HL-60 (cell line): Measurements from ENCODE around the gene PELI1.
"Not testable (repeated sequence)": the region's sequence is repeated elsewhere in the genome, so short reads cannot be mapped to it uniquely, and the experiment has no call there.

Experiments used
- DNase-seq, 2 experiments: peaks; one replicate each; pipeline ENCODE4 v3.0.0-alpha.2; 2010 to 2020; ENCODE audit warnings: low read depth in 1 of 2, low spot score in 1 of 2
- H3K27ac ChIP-seq: fragments of 250-450 bp; sonication (Bioruptor Pico); replicated peaks from 2 replicates; pipeline ENCODE4 v1.5.1; 2020; ENCODE audit warnings: mild to moderate bottlenecking, moderate library complexity
- H3K27me3 ChIP-seq: fragments of 250-450 bp; sonication (Bioruptor Pico); 2 replicates; pipeline ENCODE4 v1.5.1; 2021; ENCODE audit warnings: mild to moderate bottlenecking, moderate library complexity; ENCODE audit not compliant: insufficient read depth, poor library complexity, severe bottlenecking
- H3K4me3 ChIP-seq: replicated peaks from 2 replicates; pipeline ENCODE4 v1.5.1; 2011; ENCODE audit warnings: mild to moderate bottlenecking, control low read depth, low read length; ENCODE audit not compliant: insufficient read depth
- CTCF ChIP-seq: IDR thresholded peaks from one replicate; pipeline ENCODE4 v1.5.1; 2011; ENCODE audit warnings: low read length, control low read depth, inconsistent platforms; ENCODE audit not compliant: insufficient read depth
- GABPA ChIP-seq: IDR thresholded peaks from 2 replicates; pipeline ENCODE4 v1.6.1; 2012; ENCODE audit warnings: low read depth
- POLR2AphosphoS5 ChIP-seq: IDR thresholded peaks from 2 replicates; pipeline ENCODE4 v1.6.1; 2012; ENCODE audit warnings: low read depth
- REST ChIP-seq: IDR thresholded peaks from 2 replicates; pipeline ENCODE4 v1.6.1; 2012; ENCODE audit warnings: low read depth; ENCODE audit not compliant: insufficient replicate concordance
- SPI1 ChIP-seq: IDR thresholded peaks from 2 replicates; pipeline ENCODE4 v1.6.1; 2012; ENCODE audit warnings: low read depth, mild to moderate bottlenecking, borderline replicate concordance

PELI1 gene

GRCh38 chr2:64080179-64080578 lies 64.0 kb downstream of the PELI1 start:
- TF ChIP-seq POLR2AphosphoS5: no peak
- TF ChIP-seq GABPA: no peak
- no peak for DNase-seq
- no peak overlapping the region for H3K4me3 ChIP-seq
- no peak overlapping the region for H3K27ac ChIP-seq
- no peaks in the 10 kb centered on the region for H3K27me3 ChIP-seq

GRCh38 chr2:64079688-64080087 lies 64.5 kb downstream of the PELI1 start:
- not testable (repeated sequence) for DNase-seq, H3K27me3 ChIP-seq, H3K27ac ChIP-seq, H3K4me3 ChIP-seq

GRCh38 chr2:64076828-64077227 lies 67.4 kb downstream of the PELI1 start:
- H3K27me3 ChIP-seq, H3K4me3 ChIP-seq, DNase-seq, H3K27ac ChIP-seq: not testable (repeated sequence)

GRCh38 chr2:64074616-64075015 lies 69.6 kb downstream of the PELI1 start:
- H3K27me3 ChIP-seq, H3K4me3 ChIP-seq, DNase-seq, H3K27ac ChIP-seq: not testable (repeated sequence)

GRCh38 chr2:64067326-64067725 lies 76.9 kb downstream of the PELI1 start:
- H3K4me3 ChIP-seq: no peak overlapping the region
- no peak overlapping the region for H3K27ac ChIP-seq
- H3K27me3 ChIP-seq: no peaks in the 10 kb centered on the region
- no peak for TF ChIP-seq REST
- TF ChIP-seq SPI1: no peak
- no peak for TF ChIP-seq POLR2AphosphoS5
- TF ChIP-seq GABPA: no peak
- no peak for TF ChIP-seq CTCF
- no peak for DNase-seq

- H3K27me3 ChIP-seq: no peaks in the 10 kb centered on the region
- TF ChIP-seq SPI1 (no peak), POLR2AphosphoS5 (no peak), CTCF (no peak), REST (no peak), GABPA (no peak)
- no peak overlapping the region for H3K27ac ChIP-seq
- no peak overlapping the region for H3K4me3 ChIP-seq
- DNase-seq: no peak
These were observed 78.7 kb downstream of the PELI1 start for GRCh38 chr2:64065516-64065915.
